ENCODE results near the gene PTOV1.

The PTOV1 gene

GRCh38 chr19:49859682-49860335 lies 8.8 kb downstream of the PTOV1 start:
- DNase-seq (ENCODE audit: low spot score), result no peak

DNA sequence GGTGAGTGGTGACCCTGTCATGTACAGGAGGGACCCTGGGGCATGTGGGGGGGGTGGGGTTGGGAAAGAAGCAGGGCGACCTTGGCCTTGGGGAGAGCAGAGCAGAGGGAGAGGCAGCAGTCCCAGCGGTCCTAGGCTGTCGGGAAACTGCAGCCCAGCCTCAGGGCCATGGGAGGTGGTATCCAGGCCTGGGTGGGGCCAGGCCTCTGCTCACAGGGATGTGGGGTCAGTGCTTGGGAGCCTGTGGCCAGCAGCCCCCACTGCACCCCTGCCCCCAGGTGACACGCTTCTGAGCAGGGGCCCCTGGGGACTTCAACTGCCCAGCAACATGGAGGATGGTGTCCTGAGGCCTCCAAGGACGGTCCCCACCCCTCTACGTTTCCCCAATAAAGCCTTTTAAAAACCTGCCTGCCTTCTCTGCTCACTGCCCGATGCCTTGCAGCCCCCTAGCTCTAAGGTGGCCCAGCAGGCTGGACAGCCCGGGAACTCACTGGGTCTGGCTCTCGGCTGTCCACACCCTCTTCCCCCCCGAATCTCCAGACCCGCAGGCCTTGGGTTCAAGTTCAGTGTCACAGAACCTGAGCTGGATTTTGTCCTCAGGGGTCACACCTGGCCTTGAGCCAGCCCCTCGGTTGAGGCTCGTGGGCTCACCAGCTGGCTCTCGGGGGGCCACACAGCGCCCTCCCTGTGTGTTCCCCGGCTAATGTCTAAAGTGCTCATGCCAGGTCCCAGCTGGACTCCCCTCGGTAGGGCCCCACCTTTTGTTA lies 9.6 kb downstream of the PTOV1 start:
- no peak for DNase-seq (ENCODE audit: low spot score)

DNA sequence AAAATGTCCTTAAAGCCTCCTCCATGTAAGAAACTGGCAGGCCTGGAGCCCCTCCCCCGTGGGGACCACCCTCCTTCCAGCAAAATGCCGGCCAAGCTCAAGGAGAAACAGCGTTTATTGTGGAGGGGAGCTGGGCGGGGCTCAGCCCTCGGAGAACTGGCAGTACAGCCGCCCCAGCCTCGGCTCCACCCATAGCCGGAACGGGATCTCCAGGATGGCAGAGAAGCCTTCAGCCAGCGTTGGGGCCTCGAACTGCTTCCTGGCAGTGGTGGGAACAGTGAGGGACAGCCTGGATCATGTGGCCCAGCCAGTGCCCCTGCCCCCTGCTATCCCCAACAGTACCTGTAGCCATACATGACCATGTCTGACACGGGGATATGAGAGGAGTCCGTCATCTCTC lies 10.1 kb downstream of the PTOV1 start:
- DNase-seq (ENCODE audit: low spot score), result no peak

DNA sequence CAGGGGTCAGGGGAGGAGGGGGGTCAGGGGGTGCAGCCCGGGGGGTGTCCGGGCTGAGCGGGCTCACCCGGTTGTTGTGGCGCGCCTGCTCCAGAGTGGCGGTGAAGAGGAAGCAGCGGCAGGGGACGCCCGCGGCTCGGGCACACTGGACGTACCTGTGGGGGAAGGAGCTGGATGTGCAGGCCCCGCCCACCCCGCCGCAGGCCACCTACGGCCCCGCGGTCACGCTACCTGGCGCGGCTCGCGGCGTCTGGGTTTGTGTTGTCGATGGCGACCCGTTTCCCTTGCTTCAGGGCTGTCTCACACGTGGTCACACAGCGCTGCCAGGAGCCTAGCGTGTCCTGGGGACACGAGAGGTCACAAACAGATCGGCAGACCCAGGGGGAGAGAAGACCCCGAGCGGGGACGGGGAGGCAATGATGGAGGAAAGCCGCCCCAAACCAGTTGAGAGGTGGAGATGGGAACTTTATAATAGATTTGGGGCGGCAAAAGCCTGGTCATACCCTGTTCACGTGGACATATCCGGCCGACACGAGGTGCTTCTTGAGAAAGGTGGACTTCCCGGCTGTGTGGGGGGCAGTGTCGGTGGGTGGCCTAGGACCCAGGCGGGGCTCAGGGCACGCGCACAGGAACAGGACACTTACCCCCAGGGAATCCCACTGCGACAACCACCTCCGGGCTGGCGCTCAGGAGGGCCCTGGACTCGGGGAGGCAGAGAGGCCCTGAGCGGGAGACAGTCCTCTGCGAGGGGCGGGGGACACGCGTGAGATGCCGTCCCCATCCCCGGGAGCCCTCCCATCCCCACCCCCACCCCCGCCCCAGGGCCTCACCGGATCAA lies 10.8 kb downstream of the PTOV1 start:
- DNase-seq (ENCODE audit: low spot score), result no peak

GRCh38 chr19:49862391-49863253 lies 11.7 kb downstream of the PTOV1 start:
- no peak for DNase-seq (ENCODE audit: low spot score)

GRCh38 chr19:49863254-49863934 lies 12.4 kb downstream of the PTOV1 start:
- no peak for DNase-seq (ENCODE audit: low spot score)

- no peak for DNase-seq (ENCODE audit: low spot score)
Measured at GRCh38 chr19:49863935-49864320, 13.0 kb downstream of the PTOV1 start.

DNA sequence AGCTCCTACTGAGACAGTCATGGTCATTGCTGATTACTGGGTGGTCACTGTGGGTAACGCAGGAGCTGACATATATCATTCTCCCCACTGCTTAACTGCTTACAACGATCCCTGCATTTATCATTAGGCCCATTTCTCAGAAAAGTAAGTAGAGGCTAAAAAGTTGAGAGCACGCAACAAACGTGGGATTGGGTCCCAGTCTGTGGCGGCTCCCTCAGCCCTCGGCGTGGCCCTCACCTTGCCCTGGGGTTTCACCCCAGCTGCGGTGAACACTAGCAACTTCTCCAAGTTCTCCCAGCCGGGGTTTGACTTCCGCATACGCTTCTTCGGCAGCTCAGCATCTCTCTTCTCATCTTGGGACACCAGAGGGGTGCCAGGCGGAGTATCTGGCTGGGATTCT lies 13.9 kb downstream of the PTOV1 start:
- no peak for DNase-seq (ENCODE audit: low spot score)

DNA sequence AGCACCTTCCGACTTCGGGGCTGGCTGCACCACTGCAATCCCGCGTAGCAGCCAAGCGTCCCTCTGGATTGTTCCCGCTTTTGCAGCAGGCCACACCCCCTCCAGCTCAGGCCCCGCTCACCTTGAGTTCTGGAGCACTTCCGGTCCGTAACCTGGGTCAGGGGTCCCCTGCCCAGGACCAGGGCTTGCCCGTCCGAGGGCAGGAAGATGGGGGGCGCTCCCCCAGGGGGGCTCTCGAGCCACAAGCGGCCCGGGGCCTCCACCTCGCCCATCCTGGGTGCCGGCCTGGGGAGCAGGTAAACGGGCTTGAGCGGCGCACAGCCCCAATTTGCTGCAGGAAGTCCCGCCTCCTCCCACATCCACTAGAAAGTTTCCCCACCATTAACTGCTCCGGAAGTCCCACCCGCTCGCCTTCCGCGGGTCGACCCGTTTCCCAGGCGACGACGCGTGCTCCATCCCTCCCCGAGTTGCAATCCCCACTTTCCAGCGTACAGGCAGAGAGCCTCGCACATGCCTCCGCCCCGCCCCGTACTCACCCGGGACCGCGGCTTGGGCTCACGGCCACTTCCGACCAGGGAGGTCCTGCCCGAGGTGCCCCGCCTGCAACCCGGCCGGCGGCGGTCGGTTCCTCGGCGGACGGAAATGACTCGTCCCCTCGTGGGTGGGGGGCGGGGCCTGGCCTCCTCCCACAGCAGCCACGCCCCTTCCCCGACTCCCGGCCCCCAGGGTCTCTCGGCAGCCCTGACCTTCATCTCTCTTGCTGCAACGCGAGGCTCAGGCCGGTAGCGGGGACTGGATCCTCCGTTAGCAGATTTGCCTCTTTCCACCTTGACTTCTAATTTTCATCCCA lies 16.2 kb downstream of the PTOV1 start, which contains the start of gene PNKP:
TSS of gene PNKP (minus strand) at position 644 of the 850 bp plus-strand sequence. CDS start at position 272, 372 bp downstream.
- DNase-seq (ENCODE audit: low spot score), result peak; percentile 85

- DNase-seq (ENCODE audit: low spot score), result no peak
Measured at GRCh38 chr19:49869009-49869483, 18.1 kb downstream of the PTOV1 start.

DNA sequence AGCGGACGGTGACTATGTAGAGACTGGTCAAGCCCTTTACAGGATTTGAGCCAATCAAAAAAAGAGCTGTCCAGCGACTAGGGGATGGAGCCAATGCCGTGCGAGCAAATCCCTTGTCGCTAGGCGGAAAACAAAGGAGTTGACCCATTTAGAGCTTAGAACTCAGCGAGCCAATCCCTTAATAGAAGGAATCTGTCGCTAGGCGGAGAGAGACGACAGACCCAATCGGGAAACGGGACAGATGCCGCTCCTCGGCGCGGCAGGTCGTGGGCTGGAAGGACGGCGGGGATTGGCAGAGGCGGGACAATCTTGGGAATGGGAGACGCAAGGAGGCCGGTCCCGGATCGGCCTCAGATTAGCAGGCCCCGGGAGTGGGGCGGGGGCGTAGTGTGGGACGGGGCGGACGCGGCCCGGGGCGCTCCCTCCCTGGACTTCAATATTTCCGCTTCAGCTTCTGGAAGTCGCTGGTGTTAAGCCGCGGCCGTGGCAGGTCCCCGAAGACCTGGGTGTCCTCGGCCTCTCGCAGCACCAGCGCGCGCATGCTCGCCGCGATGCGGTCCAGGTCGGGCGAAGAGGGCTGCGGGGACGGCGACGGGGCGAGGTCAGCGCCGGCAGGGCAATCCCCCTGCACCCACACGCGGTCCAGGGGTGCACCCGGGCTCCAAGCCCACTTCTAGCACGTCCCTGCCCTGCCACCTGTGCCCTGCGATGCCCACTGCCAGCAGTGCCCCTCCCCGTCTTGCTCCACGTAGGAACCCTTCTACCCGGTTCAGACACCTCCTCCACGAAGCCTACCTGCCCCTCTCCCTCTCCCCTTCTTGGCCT lies 18.7 kb downstream of the PTOV1 start:
- peak; percentile 98 for DNase-seq (ENCODE audit: low spot score)

GRCh38 chr19:49870309-49870901 lies 19.4 kb downstream of the PTOV1 start:
- DNase-seq (ENCODE audit: low spot score), result no peak

- no peak for DNase-seq (ENCODE audit: low spot score)
Measured at GRCh38 chr19:49871349-49871985, 20.5 kb downstream of the PTOV1 start.

DNA sequence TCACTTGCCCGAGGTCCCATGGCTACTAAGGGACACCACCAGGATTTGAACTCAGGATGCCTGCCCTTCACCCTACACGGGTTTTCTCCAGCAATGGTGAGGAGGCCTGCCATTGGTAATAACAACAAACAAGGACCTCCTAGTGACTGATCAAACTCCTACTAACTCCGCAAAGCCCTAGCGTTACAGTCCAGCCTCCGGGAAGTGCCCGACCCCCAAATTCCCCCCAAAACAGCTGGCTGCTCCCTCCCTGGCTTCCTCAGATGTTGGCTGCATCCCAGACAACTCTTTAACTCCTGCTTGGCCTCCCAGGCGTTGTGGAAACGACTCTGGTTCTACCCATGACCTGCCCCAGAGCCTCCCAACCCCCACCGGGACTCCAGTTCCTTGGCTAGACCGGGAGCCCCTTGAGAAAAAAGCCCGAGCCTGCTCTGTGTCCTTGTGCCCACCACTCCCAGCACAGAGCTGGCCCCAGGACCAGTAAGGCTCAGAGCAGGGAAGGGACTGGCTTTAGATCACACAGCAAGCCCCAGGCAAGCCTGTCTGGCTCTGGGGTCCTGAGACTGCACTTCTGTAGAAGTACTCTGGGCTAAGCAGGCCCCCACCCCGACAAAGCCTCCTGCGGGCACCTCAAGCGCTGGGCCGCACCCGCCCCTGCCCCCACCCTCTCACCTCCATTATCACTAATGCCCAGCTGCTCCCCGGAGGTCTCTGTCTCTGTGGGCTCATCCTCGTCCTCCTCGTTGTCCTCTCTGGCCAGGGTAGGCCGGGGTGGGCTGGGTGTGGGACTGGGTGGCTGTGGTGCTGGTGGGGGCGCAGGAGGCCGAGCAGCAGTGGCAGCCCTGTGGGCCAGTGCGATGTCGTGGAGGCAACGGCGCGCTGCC lies 21.5 kb downstream of the PTOV1 start:
- no peak for DNase-seq (ENCODE audit: low spot score)

DNA sequence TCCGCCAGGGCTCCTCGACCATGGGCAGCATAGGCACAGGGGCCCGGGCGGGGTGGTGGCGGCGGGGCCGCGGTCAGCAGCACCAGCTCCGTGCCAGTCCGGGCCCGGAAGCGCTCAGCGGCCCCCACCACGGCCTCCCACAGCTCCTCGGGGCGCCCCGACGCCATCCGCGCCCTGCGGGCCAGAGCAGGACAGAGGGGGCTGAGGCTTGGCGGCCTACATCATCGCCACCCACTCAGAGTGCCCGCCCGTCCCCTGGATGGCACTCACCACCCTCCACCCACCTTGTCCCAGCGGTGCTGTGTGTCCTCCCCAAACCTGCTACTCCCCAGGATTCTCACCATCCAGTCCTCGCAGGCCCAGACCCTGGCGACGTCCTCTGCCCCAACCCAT lies 22.2 kb downstream of the PTOV1 start:
- no peak for DNase-seq (ENCODE audit: low spot score)

DNA sequence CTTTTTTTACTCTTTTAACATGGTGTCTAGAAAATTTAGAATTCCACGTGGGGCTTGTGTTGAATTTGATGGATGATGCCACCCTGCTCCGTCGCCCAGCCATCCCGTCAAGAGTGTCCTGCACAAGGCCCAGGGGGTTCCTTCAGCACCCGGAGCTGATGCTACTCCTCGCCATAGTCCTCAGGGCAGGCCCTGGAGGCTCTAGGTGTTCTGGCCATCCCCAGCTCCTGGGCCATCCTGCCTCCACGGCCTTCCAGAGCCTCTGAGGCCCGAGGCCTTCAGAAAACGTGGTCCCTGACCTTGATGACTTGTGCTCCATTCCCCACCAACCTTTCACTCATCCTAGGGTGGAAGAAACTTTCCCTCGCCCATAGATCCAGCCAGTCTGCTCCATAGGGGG lies 22.9 kb downstream of the PTOV1 start:
- DNase-seq (ENCODE audit: low spot score), result no peak

- DNase-seq (ENCODE audit: low spot score), result no peak
Measured at GRCh38 chr19:49874503-49875157, 23.7 kb downstream of the PTOV1 start.

Measured in CD4-positive, alpha-beta T cell treated with Interleukin-15 for 4 hours (primary cell).